AG09309 (cell line): Measurements from ENCODE around the gene ZNF804B.

ENCODE experiments used
- DNase-seq: peaks from one replicate; pipeline ENCODE4 v3.0.0-alpha.2; 2010; ENCODE audit warnings: low read depth
- H3K4me3 ChIP-seq: 2 replicates; pipeline ENCODE4 v1.5.1; 2011; ENCODE audit warnings: mild to moderate bottlenecking, low read depth, low read length, moderate library complexity; ENCODE audit not compliant: control insufficient read depth
- TF ChIP-seq, protein P1 (sequence below): IDR thresholded peaks from 2 replicates; pipeline ENCODE4 v1.5.1; 2011; ENCODE audit warnings: mild to moderate bottlenecking, low read depth, low read length, inconsistent platforms; ENCODE audit not compliant: insufficient read depth, control insufficient read depth; ENCODE audit errors: missing control alignments

ZNF804B gene

GRCh38 chr7:88818552-88818951, 59.1 kb downstream of the ZNF804B start:
- DNase-seq, result no peak
- H3K4me3 ChIP-seq, result no peak overlapping the region
- TF ChIP-seq, protein P1, sequence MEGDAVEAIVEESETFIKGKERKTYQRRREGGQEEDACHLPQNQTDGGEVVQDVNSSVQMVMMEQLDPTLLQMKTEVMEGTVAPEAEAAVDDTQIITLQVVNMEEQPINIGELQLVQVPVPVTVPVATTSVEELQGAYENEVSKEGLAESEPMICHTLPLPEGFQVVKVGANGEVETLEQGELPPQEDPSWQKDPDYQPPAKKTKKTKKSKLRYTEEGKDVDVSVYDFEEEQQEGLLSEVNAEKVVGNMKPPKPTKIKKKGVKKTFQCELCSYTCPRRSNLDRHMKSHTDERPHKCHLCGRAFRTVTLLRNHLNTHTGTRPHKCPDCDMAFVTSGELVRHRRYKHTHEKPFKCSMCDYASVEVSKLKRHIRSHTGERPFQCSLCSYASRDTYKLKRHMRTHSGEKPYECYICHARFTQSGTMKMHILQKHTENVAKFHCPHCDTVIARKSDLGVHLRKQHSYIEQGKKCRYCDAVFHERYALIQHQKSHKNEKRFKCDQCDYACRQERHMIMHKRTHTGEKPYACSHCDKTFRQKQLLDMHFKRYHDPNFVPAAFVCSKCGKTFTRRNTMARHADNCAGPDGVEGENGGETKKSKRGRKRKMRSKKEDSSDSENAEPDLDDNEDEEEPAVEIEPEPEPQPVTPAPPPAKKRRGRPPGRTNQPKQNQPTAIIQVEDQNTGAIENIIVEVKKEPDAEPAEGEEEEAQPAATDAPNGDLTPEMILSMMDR, result no peak

DNA sequence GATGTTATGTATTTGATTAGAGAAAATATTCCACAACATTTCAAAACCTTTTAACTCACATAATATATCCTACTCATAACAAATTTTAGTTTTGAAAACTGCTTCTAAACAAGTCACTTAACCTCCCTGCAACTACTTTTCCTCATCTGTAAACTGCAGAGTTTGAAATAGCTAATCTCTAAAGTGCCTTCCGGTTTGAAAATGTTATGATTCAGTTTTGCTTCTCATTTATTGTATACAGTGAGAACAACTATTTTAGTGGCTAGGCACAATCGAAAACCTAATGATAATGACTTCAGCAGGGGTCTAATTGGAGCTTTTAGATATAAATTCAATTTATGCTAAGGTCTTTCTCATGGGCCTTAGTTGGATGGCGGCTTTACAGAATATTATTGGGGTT, 66.7 kb downstream of the ZNF804B start:
- TF ChIP-seq, protein P1, result no peak
- no peak for DNase-seq
- no peak overlapping the region for H3K4me3 ChIP-seq

- H3K4me3 ChIP-seq, result no peak overlapping the region
- no peak for DNase-seq
- TF ChIP-seq, protein P1, result no peak
These were observed 75.7 kb downstream of the ZNF804B start for GRCh38 chr7:88835147-88835728.

- TF ChIP-seq, protein P1, result no peak
- no peak overlapping the region for H3K4me3 ChIP-seq
- no peak for DNase-seq
These were observed 82.7 kb downstream of the ZNF804B start for GRCh38 chr7:88842201-88842600.

- TF ChIP-seq, protein P1, result no peak
- H3K4me3 ChIP-seq, result no peak overlapping the region
- no peak for DNase-seq
These were observed 85.6 kb downstream of the ZNF804B start for GRCh38 chr7:88845091-88845490.

GRCh38 chr7:88851220-88851619, 91.7 kb downstream of the ZNF804B start:
- no peak for DNase-seq
- TF ChIP-seq, protein P1, result no peak
- no peak overlapping the region for H3K4me3 ChIP-seq

DNA sequence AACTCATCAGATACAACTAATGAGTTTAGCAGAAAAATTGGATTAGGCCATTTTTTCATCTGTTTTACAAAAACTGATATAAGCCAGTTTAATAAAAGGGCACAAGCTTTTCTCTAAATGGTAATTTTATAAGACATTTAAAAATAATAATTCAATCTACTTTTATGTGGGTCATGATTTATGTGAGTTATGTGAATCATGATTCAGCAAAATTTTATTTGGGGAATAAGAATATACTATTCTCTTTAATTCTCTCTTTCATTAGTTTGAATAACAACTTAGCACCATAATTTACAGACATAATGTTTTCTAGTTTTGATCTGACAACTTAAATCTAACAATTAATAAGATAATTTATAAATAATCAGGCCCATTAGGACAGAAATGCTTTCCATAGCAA, 99.8 kb downstream of the ZNF804B start:
- no peak overlapping the region for H3K4me3 ChIP-seq
- no peak for DNase-seq
- TF ChIP-seq, protein P1, result no peak
